Measurements from ENCODE around the gene RIPOR3. TPM values are rescaled to one million over a fixed set of nuclear protein-coding genes. Genes with fewer than 3 reads are reported as not detected.

Gene RIPOR3
- polyA plus RNA-seq, 1 of the 3 experiments (the other 2 are of a cell fraction), result 1.2 TPM

- Histone ChIP-seq H3K27me3 (ENCODE audit: insufficient read depth) (no peaks in the 10 kb centered on the region), H3K9me3 (no peaks in the 10 kb centered on the region), H3K4me1 (ENCODE audit: control insufficient read depth in 1 of 2, insufficient read depth in 2 of 2, low read depth in 1 of 2, low read length in 1 of 2) (peaks cover 0 to 2% of the 10 kb centered on the region in 2 experiments; a peak in 2 of 4 replicates), H3K36me3 (replicated peaks in 1 of 2; ENCODE audit: control insufficient read depth in 1 of 2, insufficient read depth in 2 of 2, low read length in 1 of 2) (peaks cover 8 to 20% of the 10 kb centered on the region in 2 experiments), H3K9ac (no peak overlapping the region), H3F3A (replicated peaks; ENCODE audit: insufficient read depth) (peaks cover 15% of the 10 kb centered on the region), H2AFZ (ENCODE audit: low read depth) (no peak overlapping the region), H3K9me2 (no peaks in the 10 kb centered on the region), H3K4me2 (no peak overlapping the region), H4K20me1 (ENCODE audit: insufficient read depth) (no peaks in the 10 kb centered on the region), H3K79me2 (ENCODE audit: insufficient read depth) (peaks cover 76% of the 10 kb centered on the region), H3K27ac (ENCODE audit: low read depth in 2 of 2, low read length in 1 of 2) (no peak overlapping the region), H3K4me3 (ENCODE audit: low read depth in 2 of 2, low read length in 1 of 2) (no peak overlapping the region)
- WGBS (ENCODE audit: low lambda C conversion rate), result 97% methylated on average over 4 of the region's 4 CpGs
- POLR2A ChIA-PET, result no interaction called here
- TF ChIP-seq CHD2 (IDR thresholded peaks at IDR 0.05; ENCODE audit: low read length, partially characterized antibody) (no peak), NRF1 (IDR thresholded peaks at IDR 0.05; ENCODE audit: low read depth, low read length) (no peak), IRF3 (IDR thresholded peaks at IDR 0.05; ENCODE audit: low read depth, low read length) (no peak), CTCF (IDR thresholded peaks at IDR 0.05) (no peak), RFX5 (IDR thresholded peaks at IDR 0.05; ENCODE audit: low read length) (no peak), USF2 (IDR thresholded peaks at IDR 0.05; ENCODE audit: borderline replicate concordance, low read depth, low read length) (no peak), GABPA (IDR thresholded peaks at IDR 0.05; ENCODE audit: low read depth) (no peak), EP300 (IDR thresholded peaks at IDR 0.05; ENCODE audit: borderline replicate concordance in 1 of 2, low read depth in 1 of 2, low read length in 1 of 2) (no peak)
- DNase-seq, result no peak
- CTCF ChIA-PET, result interaction anchor here (0.8 to 1.8 kb wide), 2 partner anchors 10 to 21 kb away, joined by 3 to 5 read pairs; no protein-coding TSS in a partner anchor
Measured at GRCh38 chr20:50554694-50555579, 136.4 kb downstream of the RIPOR3 start.

- no peak overlapping the region for H3K9ac ChIP-seq
- peaks cover 8 to 28% of the 10 kb centered on the region in 2 experiments for H3K36me3 ChIP-seq (replicated peaks in 1 of 2; ENCODE audit: control insufficient read depth in 1 of 2, insufficient read depth in 2 of 2, low read length in 1 of 2)
- no peak overlapping the region for H2AFZ ChIP-seq (ENCODE audit: low read depth)
- H3K4me2 ChIP-seq, result no peak overlapping the region
- H4K20me1 ChIP-seq (ENCODE audit: insufficient read depth), result no peaks in the 10 kb centered on the region; the same call in 1 of the 2 replicates
- peaks cover 77% of the 10 kb centered on the region for H3K79me2 ChIP-seq (ENCODE audit: insufficient read depth)
- H3K9me2 ChIP-seq, result no peaks in the 10 kb centered on the region
- no peaks in the 10 kb centered on the region; a peak in 1 of 4 replicates for H3K4me1 ChIP-seq (ENCODE audit: control insufficient read depth in 1 of 2, insufficient read depth in 2 of 2, low read depth in 1 of 2, low read length in 1 of 2)
- WGBS (ENCODE audit: low lambda C conversion rate), result 94% methylated on average over 3 of the region's 3 CpGs
- DNase-seq, result no peak
- POLR2A ChIA-PET, result no interaction called here
- H3K9me3 ChIP-seq, result no peaks in the 10 kb centered on the region
- no peak overlapping the region for H3K27ac ChIP-seq (ENCODE audit: low read depth in 2 of 2, low read length in 1 of 2)
- CTCF ChIA-PET, result interaction anchor here (0.8 kb wide), 1 partner anchor 16 kb away, joined by 3 read pairs; no protein-coding TSS in a partner anchor
- H3K27me3 ChIP-seq (ENCODE audit: insufficient read depth), result no peaks in the 10 kb centered on the region
- peaks cover 9% of the 10 kb centered on the region for H3F3A ChIP-seq (replicated peaks; ENCODE audit: insufficient read depth)
- H3K4me3 ChIP-seq (ENCODE audit: low read depth in 2 of 2, low read length in 1 of 2), result no peak overlapping the region
- TF ChIP-seq SIN3A (IDR thresholded peaks at IDR 0.05; ENCODE audit: borderline replicate concordance, low read depth, low read length) (no peak), ELF1 (IDR thresholded peaks at IDR 0.05) (no peak), USF2 (IDR thresholded peaks at IDR 0.05; ENCODE audit: borderline replicate concordance, low read depth, low read length) (no peak), JUND (IDR thresholded peaks at IDR 0.05) (no peak), GABPA (IDR thresholded peaks at IDR 0.05; ENCODE audit: low read depth) (no peak), SMC3 (IDR thresholded peaks at IDR 0.05; ENCODE audit: low read depth, low read length) (no peak), RCOR1 (IDR thresholded peaks at IDR 0.05; ENCODE audit: low read length) (no peak), NFIC (IDR thresholded peaks at IDR 0.05; ENCODE audit: borderline replicate concordance) (no peak), USF1 (IDR thresholded peaks at IDR 0.05; ENCODE audit: borderline replicate concordance, low read depth) (no peak), TAF1 (IDR thresholded peaks at IDR 0.05; ENCODE audit: borderline replicate concordance, low read depth, low read length) (no peak), FOSL2 (IDR thresholded peaks at IDR 0.05; ENCODE audit: borderline replicate concordance, low read depth) (no peak), NRF1 (IDR thresholded peaks at IDR 0.05; ENCODE audit: low read depth, low read length) (no peak), ZBTB33 (IDR thresholded peaks at IDR 0.05; ENCODE audit: borderline replicate concordance, low read depth) (no peak)
Measured at GRCh38 chr20:50552979-50553378, 138.4 kb downstream of the RIPOR3 start.

Measured in SK-N-SH (cell line).